ENCODE results near the gene CNPY1.

- TF ChIP-seq CTCF (IDR thresholded peaks at IDR 0.05) = no peak
- no peak for TF ChIP-seq POLR2AphosphoS5 (IDR thresholded peaks at IDR 0.05)
Measured at GRCh38 chr7:155461631-155462030, 84.7 kb downstream of the CNPY1 start.

All from breast epithelium (tissue), 3 donors.